Mucosa of stomach (tissue), 1 donor: ENCODE results near the gene USP30.
"Not testable (repeated sequence)": the region's sequence is repeated elsewhere in the genome, so short reads cannot be mapped to it uniquely, and the experiment has no call there.

Experiments
- H3K27me3 ChIP-seq: one replicate; pipeline ENCODE4 v1.7.0; 2013; ENCODE audit warnings: mild to moderate bottlenecking, low read length; ENCODE audit not compliant: control insufficient read depth, insufficient read depth
- H3K36me3 ChIP-seq: one replicate; pipeline ENCODE4 v1.7.0; 2013; ENCODE audit warnings: low read length; ENCODE audit not compliant: control insufficient read depth, insufficient read depth
- H3K4me1 ChIP-seq: one replicate; pipeline ENCODE4 v1.7.0; 2013; ENCODE audit warnings: mild to moderate bottlenecking, low read length; ENCODE audit not compliant: control insufficient read depth, insufficient read depth
- H3K4me3 ChIP-seq: one replicate; pipeline ENCODE4 v1.7.0; 2013; ENCODE audit warnings: low read length
- H3K9ac ChIP-seq: one replicate; pipeline ENCODE4 v1.7.0; 2013; ENCODE audit warnings: mild to moderate bottlenecking, low read length, moderate library complexity
- H3K9me3 ChIP-seq: one replicate; pipeline ENCODE4 v1.7.0; 2013; ENCODE audit warnings: mild to moderate bottlenecking, low read length, moderate library complexity; ENCODE audit not compliant: control insufficient read depth
- donor health status: Pancreatic carcinoma.

Gene USP30

DNA sequence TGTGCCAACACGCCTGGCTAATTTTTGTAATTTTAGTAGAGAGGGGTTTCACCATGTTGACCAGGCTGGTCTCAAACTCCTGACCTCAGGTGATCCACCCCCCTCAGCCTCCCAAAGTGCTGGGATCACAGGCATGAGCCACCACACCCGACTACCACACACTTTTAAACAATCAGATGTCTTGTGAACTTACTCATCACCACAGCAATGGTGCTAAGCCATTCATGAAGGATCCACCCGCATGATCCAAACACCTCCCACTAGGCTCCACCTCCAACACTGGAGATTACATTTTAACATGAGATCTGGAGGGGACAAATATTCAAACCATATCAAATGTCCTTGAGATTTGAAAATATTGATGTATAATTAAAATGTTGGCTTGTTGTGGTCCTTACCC lies 23.8 kb upstream of the USP30 start:
- H3K27me3 ChIP-seq, H3K9me3 ChIP-seq, H3K4me3 ChIP-seq: not testable (repeated sequence)

GRCh38 chr12:109029411-109029810 lies 23.0 kb upstream of the USP30 start:
- no peaks in the 10 kb centered on the region for H3K4me1 ChIP-seq
- H3K36me3 ChIP-seq = no peaks in the 10 kb centered on the region
- no peaks in the 10 kb centered on the region for H3K27me3 ChIP-seq
- H3K4me3 ChIP-seq = no peak overlapping the region
- no peak overlapping the region for H3K9ac ChIP-seq
- no peaks in the 10 kb centered on the region for H3K9me3 ChIP-seq

More for the DNA sequence above, 23.8 kb upstream of the USP30 start:
- H3K9ac ChIP-seq, H3K4me1 ChIP-seq, H3K36me3 ChIP-seq: not testable (repeated sequence)

DNA sequence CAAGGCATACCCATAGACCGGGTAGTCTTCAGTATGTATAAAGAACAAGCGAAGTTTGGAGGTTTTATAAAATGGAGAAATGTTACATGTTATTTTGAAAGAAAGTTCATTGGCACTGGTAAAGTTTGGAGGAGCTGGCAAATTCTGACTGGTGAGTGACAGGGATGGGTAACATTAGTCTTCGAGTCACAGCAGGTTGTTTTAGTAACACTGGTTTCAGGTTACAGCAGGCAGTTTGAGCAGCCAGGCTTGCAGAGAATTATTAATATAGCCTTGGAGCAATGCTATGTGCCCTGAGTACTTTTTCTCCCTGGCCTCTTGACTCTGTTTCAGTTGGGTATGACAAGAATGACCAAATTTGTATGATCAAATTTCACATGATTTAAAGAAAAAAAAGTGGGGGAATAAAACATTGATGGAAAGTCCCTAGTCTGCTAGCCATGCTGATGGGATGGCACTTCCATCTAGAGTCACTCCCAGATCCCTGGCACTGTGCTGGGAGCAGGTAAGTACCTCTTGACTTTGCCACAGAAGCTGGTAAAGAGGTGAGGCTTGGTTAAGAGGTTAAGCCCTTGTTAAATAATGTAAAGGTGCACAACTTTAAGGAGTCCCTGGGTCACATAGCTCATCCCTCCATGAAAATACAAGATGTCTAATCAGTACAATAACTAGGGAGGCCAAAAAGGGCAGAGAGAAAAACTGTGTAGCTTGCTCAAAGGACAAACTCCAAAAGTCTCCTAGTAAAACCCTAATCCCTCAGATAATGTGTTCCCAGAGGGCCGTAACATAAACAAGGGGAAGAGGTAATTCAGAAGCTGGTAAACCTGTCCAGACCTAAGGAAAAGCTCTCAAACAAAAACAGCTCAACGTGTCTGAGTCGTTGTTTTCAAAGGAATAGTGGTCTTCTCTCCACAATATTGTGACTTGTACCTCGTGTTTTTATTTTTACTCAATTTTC lies 18.9 kb upstream of the USP30 start:
- no peaks in the 10 kb centered on the region for H3K4me1 ChIP-seq
- no peaks in the 10 kb centered on the region for H3K27me3 ChIP-seq
- no peak overlapping the region for H3K9ac ChIP-seq
- H3K4me3 ChIP-seq = no peak overlapping the region
- no peaks in the 10 kb centered on the region for H3K9me3 ChIP-seq
- H3K36me3 ChIP-seq = no peaks in the 10 kb centered on the region

GRCh38 chr12:109036975-109037374 lies 15.4 kb upstream of the USP30 start:
- Histone ChIP-seq H3K27me3 (no peaks in the 10 kb centered on the region), H3K9me3 (no peaks in the 10 kb centered on the region), H3K4me3 (no peak overlapping the region), H3K36me3 (no peaks in the 10 kb centered on the region), H3K9ac (no peak overlapping the region), H3K4me1 (no peaks in the 10 kb centered on the region)

DNA sequence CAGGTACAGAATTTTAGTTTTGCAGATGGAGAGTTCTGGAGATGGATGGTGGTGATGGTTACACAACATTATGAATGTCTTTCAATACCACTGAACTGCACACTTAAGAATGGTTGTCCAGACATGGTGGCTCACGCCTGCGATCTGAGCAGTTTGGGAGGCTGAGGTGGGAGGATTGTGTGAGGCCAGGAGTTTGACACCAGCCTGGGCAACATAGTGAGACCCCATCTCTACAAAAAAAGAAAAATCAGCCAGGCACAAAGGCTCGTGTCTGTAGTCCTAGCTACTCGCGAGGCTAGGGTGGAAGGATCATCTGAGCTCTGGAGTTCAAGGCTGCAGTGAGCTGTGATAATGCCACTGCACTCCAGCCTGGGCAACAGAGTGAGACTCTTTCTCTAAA lies 8.1 kb upstream of the USP30 start:
- Histone ChIP-seq H3K9ac (no peak overlapping the region), H3K27me3 (peaks cover 3% of the 10 kb centered on the region), H3K9me3 (no peaks in the 10 kb centered on the region), H3K4me3 (no peak overlapping the region), H3K4me1 (no peaks in the 10 kb centered on the region), H3K36me3 (no peaks in the 10 kb centered on the region)

DNA sequence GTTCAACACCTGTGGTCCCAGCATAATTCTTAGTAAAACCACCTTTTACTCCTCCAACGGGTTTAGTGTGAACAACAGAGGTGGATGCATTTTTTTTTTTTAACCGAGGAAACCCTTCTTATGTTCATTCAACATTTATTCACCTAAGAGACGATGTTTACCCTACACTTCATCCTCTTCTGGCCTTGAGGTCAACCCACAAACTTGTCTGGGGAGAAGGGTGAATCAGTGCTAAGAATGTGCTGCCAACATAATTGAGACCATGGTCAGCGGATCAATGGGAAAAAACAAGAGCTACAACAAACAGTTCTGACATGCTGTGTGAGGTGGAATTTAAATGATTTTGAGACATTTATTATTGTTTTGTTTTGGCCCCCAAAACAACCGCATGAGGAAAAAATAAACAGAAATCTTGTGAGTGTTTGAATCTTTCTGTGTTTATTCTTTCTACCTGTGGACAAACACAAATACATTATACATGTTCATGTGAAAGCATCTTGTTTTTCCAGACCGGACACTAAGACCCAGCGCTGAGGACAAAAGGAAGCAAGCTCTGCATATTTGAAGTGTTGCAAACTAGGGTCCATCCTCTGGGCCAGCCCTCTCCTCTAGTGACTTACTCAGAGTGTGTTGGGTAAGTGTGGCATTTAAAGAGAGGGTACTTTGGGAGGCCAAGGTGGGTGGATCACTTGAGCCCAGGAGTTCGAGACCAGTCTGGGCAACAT lies 5.1 kb upstream of the USP30 start:
- H3K9ac ChIP-seq = no peak overlapping the region
- no peaks in the 10 kb centered on the region for H3K9me3 ChIP-seq
- H3K36me3 ChIP-seq = no peaks in the 10 kb centered on the region
- no peak overlapping the region for H3K4me3 ChIP-seq
- H3K4me1 ChIP-seq = peaks cover 5% of the 10 kb centered on the region
- H3K27me3 ChIP-seq = peaks cover 3% of the 10 kb centered on the region

- H3K4me3 ChIP-seq, H3K9ac ChIP-seq, H3K9me3 ChIP-seq, H3K4me1 ChIP-seq, H3K36me3 ChIP-seq, H3K27me3 ChIP-seq: not testable (repeated sequence)
Observed at GRCh38 chr12:109048706-109049105, 3.7 kb upstream of the USP30 start.

- H3K27me3 ChIP-seq = not testable (repeated sequence)
Observed at GRCh38 chr12:109049794-109050193, 2.6 kb upstream of the USP30 start.

DNA sequence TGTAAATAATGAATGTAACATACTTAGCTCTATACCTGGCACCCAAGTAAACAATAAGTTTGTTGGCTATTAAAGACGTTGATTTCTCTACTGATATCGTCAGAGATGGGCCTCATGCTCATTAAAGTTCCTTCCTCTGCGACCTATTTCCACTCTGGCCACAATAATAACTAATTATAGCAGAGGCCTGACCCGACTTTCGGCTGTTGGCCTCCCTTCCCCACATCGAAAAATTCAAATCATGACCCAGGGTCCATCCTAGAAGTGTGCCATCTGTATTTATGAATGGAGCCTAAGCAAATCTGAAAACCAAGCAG lies 321 bp upstream of the USP30 start:
- Histone ChIP-seq H3K4me1 (peaks cover 5% of the 10 kb centered on the region), H3K9me3 (no peaks in the 10 kb centered on the region), H3K9ac (peak overlapping the region; percentile 96), H3K36me3 (no peaks in the 10 kb centered on the region), H3K4me3 (peak overlapping the region; percentile 99), H3K27me3 (no peaks in the 10 kb centered on the region)

More at GRCh38 chr12:109049794-109050193, 2.6 kb upstream of the USP30 start:
- not testable (repeated sequence) for H3K9ac ChIP-seq, H3K36me3 ChIP-seq, H3K4me3 ChIP-seq, H3K4me1 ChIP-seq, H3K9me3 ChIP-seq

- peaks cover 5% of the 10 kb centered on the region for H3K4me1 ChIP-seq
- peak overlapping the region; percentile 96 for H3K9ac ChIP-seq
- no peaks in the 10 kb centered on the region for H3K9me3 ChIP-seq
- no peaks in the 10 kb centered on the region for H3K27me3 ChIP-seq
- H3K4me3 ChIP-seq = peak overlapping the region; percentile 99
- no peaks in the 10 kb centered on the region for H3K36me3 ChIP-seq
Observed at GRCh38 chr12:109053382-109054123, 1.2 kb downstream of the USP30 start.

DNA sequence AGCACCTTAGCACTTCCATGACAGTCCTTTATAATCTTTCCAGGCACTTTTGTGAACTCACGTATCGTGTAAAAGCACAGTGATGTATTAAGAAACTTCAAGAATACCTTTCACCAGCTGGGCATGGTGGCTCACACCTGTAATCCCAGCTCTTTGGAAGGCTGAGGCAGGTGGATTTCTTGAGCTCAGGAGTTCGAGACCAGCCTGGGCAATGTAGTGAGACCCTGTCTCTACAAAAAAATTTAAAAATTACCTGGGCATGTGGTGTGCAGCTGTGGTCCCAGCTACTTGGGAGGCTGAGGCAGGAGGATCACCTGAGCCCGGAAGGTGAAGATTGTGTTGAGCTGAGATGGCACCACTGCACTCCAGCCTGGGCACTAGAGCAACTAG lies 1.7 kb downstream of the USP30 start:
- H3K4me1 ChIP-seq, H3K9me3 ChIP-seq, H3K36me3 ChIP-seq, H3K27me3 ChIP-seq: not testable (repeated sequence)
- Histone ChIP-seq H3K9ac (peak overlapping the region; percentile 96), H3K4me3 (peak overlapping the region; percentile 99)

- Histone ChIP-seq H3K9me3 (no peaks in the 10 kb centered on the region), H3K4me1 (peaks cover 5% of the 10 kb centered on the region), H3K27me3 (no peaks in the 10 kb centered on the region), H3K4me3 (no peak overlapping the region), H3K9ac (no peak overlapping the region), H3K36me3 (no peaks in the 10 kb centered on the region)
Observed at GRCh38 chr12:109054520-109054919, 2.1 kb downstream of the USP30 start.
